Liver (tissue), 3 donors: ENCODE measurements around the gene PITRM1.

Experiments used
- RAD21 ChIP-seq, 2 donors: IDR thresholded peaks; 2 replicates each; pipeline ENCODE4 v1.6.1; 2016; ENCODE audit warnings: antibody characterized with exemption in 2 of 2, mild to moderate bottlenecking in 2 of 2
- TF ChIP-seq, protein P1 (sequence below): IDR thresholded peaks from 2 replicates; pipeline ENCODE4 v1.6.1; 2016; ENCODE audit warnings: antibody characterized with exemption
- TF ChIP-seq, protein P2 (sequence below): fragments of 150-350 bp; IDR thresholded peaks from 2 replicates; pipeline ENCODE4 v1.5.1; 2017; ENCODE audit warnings: improper control_type of control experiment, low read depth, low read length; ENCODE audit not compliant: missing input control
- donor health status: healthy.
- donor health status: healthy.

DNA sequence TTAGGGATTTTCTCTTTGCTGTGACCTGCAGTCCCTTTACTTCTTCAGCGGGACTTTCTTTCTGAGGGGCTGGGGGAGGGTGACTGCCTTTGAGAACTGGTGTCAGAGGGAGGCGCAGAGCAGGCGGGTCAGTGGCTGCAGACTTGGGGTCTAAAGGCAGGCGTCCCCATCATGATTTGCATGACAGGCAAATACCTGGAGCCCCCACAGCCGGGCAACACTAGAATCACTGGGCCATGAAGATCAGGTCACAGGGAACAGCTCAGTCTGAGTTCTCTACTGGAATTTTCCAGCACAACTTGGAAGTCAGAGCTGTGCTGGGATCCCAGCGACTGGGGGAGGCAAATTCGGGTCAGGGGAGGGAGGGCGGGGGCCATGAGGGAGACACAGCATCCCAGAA is 29.2 kb upstream of the PITRM1 start:
- TF ChIP-seq, protein P1, sequence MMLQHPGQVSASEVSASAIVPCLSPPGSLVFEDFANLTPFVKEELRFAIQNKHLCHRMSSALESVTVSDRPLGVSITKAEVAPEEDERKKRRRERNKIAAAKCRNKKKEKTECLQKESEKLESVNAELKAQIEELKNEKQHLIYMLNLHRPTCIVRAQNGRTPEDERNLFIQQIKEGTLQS, result no peak
- TF ChIP-seq, protein P2, sequence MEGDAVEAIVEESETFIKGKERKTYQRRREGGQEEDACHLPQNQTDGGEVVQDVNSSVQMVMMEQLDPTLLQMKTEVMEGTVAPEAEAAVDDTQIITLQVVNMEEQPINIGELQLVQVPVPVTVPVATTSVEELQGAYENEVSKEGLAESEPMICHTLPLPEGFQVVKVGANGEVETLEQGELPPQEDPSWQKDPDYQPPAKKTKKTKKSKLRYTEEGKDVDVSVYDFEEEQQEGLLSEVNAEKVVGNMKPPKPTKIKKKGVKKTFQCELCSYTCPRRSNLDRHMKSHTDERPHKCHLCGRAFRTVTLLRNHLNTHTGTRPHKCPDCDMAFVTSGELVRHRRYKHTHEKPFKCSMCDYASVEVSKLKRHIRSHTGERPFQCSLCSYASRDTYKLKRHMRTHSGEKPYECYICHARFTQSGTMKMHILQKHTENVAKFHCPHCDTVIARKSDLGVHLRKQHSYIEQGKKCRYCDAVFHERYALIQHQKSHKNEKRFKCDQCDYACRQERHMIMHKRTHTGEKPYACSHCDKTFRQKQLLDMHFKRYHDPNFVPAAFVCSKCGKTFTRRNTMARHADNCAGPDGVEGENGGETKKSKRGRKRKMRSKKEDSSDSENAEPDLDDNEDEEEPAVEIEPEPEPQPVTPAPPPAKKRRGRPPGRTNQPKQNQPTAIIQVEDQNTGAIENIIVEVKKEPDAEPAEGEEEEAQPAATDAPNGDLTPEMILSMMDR, result no peak
- no peak for TF ChIP-seq RAD21 (IDR thresholded peaks at IDR 0.05)
